ENCODE results near the gene INPP4B. TPM values are rescaled to one million over a fixed set of nuclear protein-coding genes. Genes with fewer than 3 reads are reported as not detected.

The INPP4B gene
- total RNA-seq, 1 experiment from 2014 or later = 0.07 TPM

- Histone ChIP-seq H3K4me2 (ENCODE audit: insufficient read depth, insufficient read length, low read length) (no peak overlapping the region), H3K79me2 (ENCODE audit: insufficient read depth, low read length) (no peaks in the 10 kb centered on the region), H2AFZ (ENCODE audit: low read length) (no peak overlapping the region), H4K91ac (ENCODE audit: insufficient read length, low read depth, low read length) (no peak overlapping the region), H3K23ac (ENCODE audit: insufficient read length, low read depth, low read length) (no peak overlapping the region), H2BK5ac (ENCODE audit: insufficient read length, low read length) (no peak overlapping the region), H3K79me1 (ENCODE audit: insufficient read depth, low read depth, low read length, poor library complexity, severe bottlenecking) (no peaks in the 10 kb centered on the region), H3K9ac (ENCODE audit: extremely low read depth, insufficient read length, low read length) (no peak overlapping the region), H2BK120ac (ENCODE audit: low read depth, low read length, poor library complexity, severe bottlenecking) (no peak overlapping the region), H4K8ac (replicated peaks; ENCODE audit: insufficient read length, low read depth, low read length) (no peak overlapping the region), H2BK15ac (ENCODE audit: low read depth, low read length) (no peak overlapping the region), H3K23me2 (ENCODE audit: insufficient read length, low read depth, low read length, poor library complexity, severe bottlenecking) (no peaks in the 10 kb centered on the region), H3K4ac (ENCODE audit: low read depth, low read length) (no peak overlapping the region), H3K18ac (ENCODE audit: insufficient read length, low read depth, low read length) (no peak overlapping the region), H3K27me3 (ENCODE audit: insufficient read depth, low read length) (no peaks in the 10 kb centered on the region), H3K56ac (ENCODE audit: insufficient read length, low read depth, low read length) (no peak overlapping the region), H3T11ph (ENCODE audit: low read length) (no peak overlapping the region), H2BK12ac (ENCODE audit: insufficient read length, low read depth, low read length) (no peak overlapping the region), H2BK20ac (ENCODE audit: low read depth, low read length, poor library complexity, severe bottlenecking) (no peak overlapping the region), H3K9me3 (ENCODE audit: control insufficient read depth, low read depth, low read length) (no peaks in the 10 kb centered on the region), H4K5ac (ENCODE audit: insufficient read length, low read depth, low read length) (no peak overlapping the region), H3K4me1 (ENCODE audit: insufficient read depth, low read length) (no peaks in the 10 kb centered on the region), H3K14ac (ENCODE audit: insufficient read depth, low read length) (no peak overlapping the region), H2AK5ac (ENCODE audit: insufficient read length, low read length) (no peak overlapping the region), H4K20me1 (ENCODE audit: control insufficient read depth, insufficient read depth, insufficient read length) (no peaks in the 10 kb centered on the region), H3K27ac (ENCODE audit: insufficient read length, low read depth, low read length) (no peak overlapping the region)
- Mint-ChIP-seq H3K9me3 (peaks cover 6 to 10% of the 10 kb centered on the region in 2 experiments; a peak in 3 of 5 replicates), H3K27me3 (ENCODE audit: low read depth) (no peaks in the 10 kb centered on the region; the same call in 1 of the 2 replicates), H3K4me3 (no peak overlapping the region), H3K4me1 (no peaks in the 10 kb centered on the region), H3K36me3 (ENCODE audit: insufficient read depth in 1 of 3, low read depth in 3 of 3) (peaks cover 0 to 4% (median 0%) of the 10 kb centered on the region in 3 experiments; a peak in 1 of 7 replicates), H3K27ac (no peak overlapping the region)
- no peak for TF ChIP-seq CTCF (conservative IDR thresholded peaks at IDR 0.05)
- no peak for DNase-seq
Measured at GRCh38 chr4:142598132-142598531, 248.0 kb downstream of the INPP4B start.

Measured in H9 (cell line).